ENCODE measurements around the gene SIPA1L2. TPM values are rescaled to one million over a fixed set of nuclear protein-coding genes. Genes with fewer than 3 reads are reported as not detected.

SIPA1L2 gene
- total RNA-seq, 1 donor from 2014 or later: 14.9 TPM

DNA sequence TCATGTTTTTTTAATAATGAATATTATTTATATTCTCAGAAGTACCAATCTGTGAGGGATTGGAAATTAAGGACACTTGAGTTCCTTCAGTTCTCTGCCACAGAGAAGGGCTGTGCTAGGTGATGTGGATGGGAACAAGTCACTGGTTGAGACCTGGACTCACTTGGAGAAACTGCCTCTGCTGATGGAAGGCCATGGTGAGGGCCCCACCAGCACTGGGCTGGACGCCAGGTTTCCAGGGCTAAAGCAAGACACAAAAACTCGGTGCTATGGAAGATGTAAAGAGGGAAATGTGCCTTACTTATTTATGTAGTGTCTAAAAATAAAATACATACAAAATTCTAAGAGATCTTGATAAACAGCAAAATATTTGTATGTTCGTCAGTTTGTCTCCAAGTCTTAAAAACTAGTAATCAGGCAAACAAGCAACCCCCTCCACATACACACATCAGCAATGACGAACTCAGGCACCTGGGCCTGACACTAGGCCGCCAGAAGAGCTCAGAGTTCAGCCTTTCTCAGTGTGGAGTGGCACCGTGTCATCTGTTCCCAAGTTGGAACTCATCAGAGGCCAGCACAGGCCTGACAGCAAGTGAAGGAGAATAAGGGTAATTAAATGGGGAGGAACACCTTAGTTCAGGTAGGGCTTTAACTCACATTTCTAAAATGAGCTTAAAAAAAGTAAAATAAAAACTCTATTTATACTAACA lies 19.6 kb downstream of the SIPA1L2 start:
- no peak for TF ChIP-seq EZH2 (IDR thresholded peaks at IDR 0.05; ENCODE audit: insufficient read depth, low read length)
- TF ChIP-seq, protein P1, sequence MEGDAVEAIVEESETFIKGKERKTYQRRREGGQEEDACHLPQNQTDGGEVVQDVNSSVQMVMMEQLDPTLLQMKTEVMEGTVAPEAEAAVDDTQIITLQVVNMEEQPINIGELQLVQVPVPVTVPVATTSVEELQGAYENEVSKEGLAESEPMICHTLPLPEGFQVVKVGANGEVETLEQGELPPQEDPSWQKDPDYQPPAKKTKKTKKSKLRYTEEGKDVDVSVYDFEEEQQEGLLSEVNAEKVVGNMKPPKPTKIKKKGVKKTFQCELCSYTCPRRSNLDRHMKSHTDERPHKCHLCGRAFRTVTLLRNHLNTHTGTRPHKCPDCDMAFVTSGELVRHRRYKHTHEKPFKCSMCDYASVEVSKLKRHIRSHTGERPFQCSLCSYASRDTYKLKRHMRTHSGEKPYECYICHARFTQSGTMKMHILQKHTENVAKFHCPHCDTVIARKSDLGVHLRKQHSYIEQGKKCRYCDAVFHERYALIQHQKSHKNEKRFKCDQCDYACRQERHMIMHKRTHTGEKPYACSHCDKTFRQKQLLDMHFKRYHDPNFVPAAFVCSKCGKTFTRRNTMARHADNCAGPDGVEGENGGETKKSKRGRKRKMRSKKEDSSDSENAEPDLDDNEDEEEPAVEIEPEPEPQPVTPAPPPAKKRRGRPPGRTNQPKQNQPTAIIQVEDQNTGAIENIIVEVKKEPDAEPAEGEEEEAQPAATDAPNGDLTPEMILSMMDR (IDR thresholded peaks at IDR 0.05; ENCODE audit: insufficient read depth, low read depth, low read length): no peak
- Histone ChIP-seq H3K27ac (ENCODE audit: low read depth, low read length) (no peak overlapping the region), H3K27me3 (ENCODE audit: insufficient read depth, low read length) (peaks cover 5% of the 10 kb centered on the region), H3K9ac (ENCODE audit: low read length) (no peak overlapping the region), H3K4me2 (ENCODE audit: low read length) (no peak overlapping the region), H3K36me3 (ENCODE audit: insufficient read depth, low read length) (no peaks in the 10 kb centered on the region), H3K4me3 (ENCODE audit: insufficient read depth, low read depth, low read length) (no peak overlapping the region), H3K4me1 (ENCODE audit: insufficient read depth, low read length) (peaks cover 23% of the 10 kb centered on the region), H3K9me3 (ENCODE audit: insufficient read depth, low read depth, low read length) (no peaks in the 10 kb centered on the region), H3K79me2 (ENCODE audit: insufficient read depth, low read length) (peaks cover 4% of the 10 kb centered on the region), H2AFZ (ENCODE audit: low read depth, low read length) (no peak overlapping the region), H4K20me1 (ENCODE audit: insufficient read depth, low read length) (no peaks in the 10 kb centered on the region)
- Mint-ChIP-seq H3K4me1 (ENCODE audit: low read depth, unreplicated experiment) (peaks cover 24% of the 10 kb centered on the region), H3K4me3 (ENCODE audit: unreplicated experiment) (no peak overlapping the region), H3K36me3 (ENCODE audit: low read depth, unreplicated experiment) (peaks cover 2% of the 10 kb centered on the region), H3K27me3 (ENCODE audit: low read depth, unreplicated experiment) (no peaks in the 10 kb centered on the region), H3K9me3 (ENCODE audit: unreplicated experiment) (no peaks in the 10 kb centered on the region), H3K27ac (ENCODE audit: unreplicated experiment) (no peak overlapping the region)
- FAIRE-seq (no peak), DNase-seq (ENCODE audit: low read depth) (no peak)

DNA sequence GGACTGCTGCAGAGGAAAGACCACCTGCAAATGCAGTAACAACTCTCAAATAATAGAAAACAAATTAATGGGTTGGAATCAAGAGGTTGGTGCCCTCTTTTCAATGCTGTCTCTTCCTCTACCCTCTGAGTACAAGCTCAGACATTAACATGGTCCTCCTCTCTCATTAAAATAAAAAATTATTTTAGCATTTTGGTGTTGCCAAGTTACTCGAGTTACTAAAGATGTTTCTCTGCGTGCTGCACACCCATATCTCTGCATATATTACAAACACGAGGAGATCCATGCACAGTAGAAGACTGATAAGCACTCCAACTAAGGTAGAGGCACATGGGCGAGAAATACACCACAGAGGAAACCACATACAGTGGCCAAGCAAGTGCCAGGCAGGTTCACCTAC lies 21.5 kb downstream of the SIPA1L2 start:
- no peak overlapping the region for H2AFZ ChIP-seq (ENCODE audit: low read depth, low read length)
- no peaks in the 10 kb centered on the region for H3K9me3 ChIP-seq (ENCODE audit: insufficient read depth, low read depth, low read length)
- TF ChIP-seq, protein P1 (IDR thresholded peaks at IDR 0.05; ENCODE audit: insufficient read depth, low read depth, low read length): no peak
- no peak for TF ChIP-seq EZH2 (IDR thresholded peaks at IDR 0.05; ENCODE audit: insufficient read depth, low read length)
- no peaks in the 10 kb centered on the region for H3K79me2 ChIP-seq (ENCODE audit: insufficient read depth, low read length)
- FAIRE-seq (no peak), DNase-seq (ENCODE audit: low read depth) (no peak)
- Mint-ChIP-seq H3K4me3 (ENCODE audit: unreplicated experiment) (no peak overlapping the region), H3K4me1 (ENCODE audit: low read depth, unreplicated experiment) (peaks cover 5% of the 10 kb centered on the region), H3K27ac (ENCODE audit: unreplicated experiment) (no peak overlapping the region), H3K27me3 (ENCODE audit: low read depth, unreplicated experiment) (no peaks in the 10 kb centered on the region), H3K9me3 (ENCODE audit: unreplicated experiment) (no peaks in the 10 kb centered on the region), H3K36me3 (ENCODE audit: low read depth, unreplicated experiment) (peaks cover 5% of the 10 kb centered on the region)
- no peak overlapping the region for H3K9ac ChIP-seq (ENCODE audit: low read length)
- H4K20me1 ChIP-seq (ENCODE audit: insufficient read depth, low read length): peaks cover 3% of the 10 kb centered on the region
- no peaks in the 10 kb centered on the region for H3K36me3 ChIP-seq (ENCODE audit: insufficient read depth, low read length)
- no peak overlapping the region for H3K27ac ChIP-seq (ENCODE audit: low read depth, low read length)
- no peak overlapping the region for H3K4me3 ChIP-seq (ENCODE audit: insufficient read depth, low read depth, low read length)
- no peak overlapping the region for H3K4me2 ChIP-seq (ENCODE audit: low read length)
- H3K27me3 ChIP-seq (ENCODE audit: insufficient read depth, low read length): peaks cover 5% of the 10 kb centered on the region
- peaks cover 5% of the 10 kb centered on the region for H3K4me1 ChIP-seq (ENCODE audit: insufficient read depth, low read length)

DNA sequence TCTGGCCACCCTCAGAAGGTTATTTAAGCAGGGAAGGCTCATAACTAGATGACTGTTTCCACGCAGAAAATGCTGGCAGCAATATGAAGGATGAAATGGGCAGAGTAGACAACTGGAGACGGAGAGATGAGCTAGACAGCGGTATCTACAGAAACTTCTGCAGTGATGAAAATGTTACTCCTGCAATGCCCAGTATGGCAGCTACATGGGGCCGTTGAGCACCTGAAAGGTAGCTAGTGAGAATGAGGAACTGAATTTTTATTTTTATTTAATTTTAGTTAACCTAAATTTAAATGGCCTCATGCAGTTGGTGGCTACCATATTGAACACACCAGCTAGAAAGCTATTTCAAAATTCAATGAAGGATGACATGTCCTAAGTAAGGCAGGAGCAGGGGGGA lies 27.3 kb downstream of the SIPA1L2 start:
- no peaks in the 10 kb centered on the region for H3K27me3 ChIP-seq (ENCODE audit: insufficient read depth, low read length)
- peaks cover 30% of the 10 kb centered on the region for H4K20me1 ChIP-seq (ENCODE audit: insufficient read depth, low read length)
- no peak overlapping the region for H3K27ac ChIP-seq (ENCODE audit: low read depth, low read length)
- FAIRE-seq (no peak), DNase-seq (ENCODE audit: low read depth) (no peak)
- H3K27me3 Mint-ChIP-seq (ENCODE audit: low read depth, unreplicated experiment): no peaks in the 10 kb centered on the region
- H3K4me3 Mint-ChIP-seq (ENCODE audit: unreplicated experiment): no peak overlapping the region
- peaks cover 6% of the 10 kb centered on the region for H3K36me3 Mint-ChIP-seq (ENCODE audit: low read depth, unreplicated experiment)
- H2AFZ ChIP-seq (ENCODE audit: low read depth, low read length): no peak overlapping the region
- H3K9me3 ChIP-seq (ENCODE audit: insufficient read depth, low read depth, low read length): no peaks in the 10 kb centered on the region
- H3K9ac ChIP-seq (ENCODE audit: low read length): no peak overlapping the region
- H3K4me2 ChIP-seq (ENCODE audit: low read length): no peak overlapping the region
- TF ChIP-seq EZH2 (IDR thresholded peaks at IDR 0.05; ENCODE audit: insufficient read depth, low read length): no peak
- TF ChIP-seq, protein P1 (IDR thresholded peaks at IDR 0.05; ENCODE audit: insufficient read depth, low read depth, low read length): peak; percentile 12
- H3K4me1 Mint-ChIP-seq (ENCODE audit: low read depth, unreplicated experiment): peaks cover 18% of the 10 kb centered on the region
- H3K4me3 ChIP-seq (ENCODE audit: insufficient read depth, low read depth, low read length): no peak overlapping the region
- no peak overlapping the region for H3K27ac Mint-ChIP-seq (ENCODE audit: unreplicated experiment)
- no peaks in the 10 kb centered on the region for H3K36me3 ChIP-seq (ENCODE audit: insufficient read depth, low read length)
- H3K79me2 ChIP-seq (ENCODE audit: insufficient read depth, low read length): peaks cover 10% of the 10 kb centered on the region
- no peaks in the 10 kb centered on the region for H3K4me1 ChIP-seq (ENCODE audit: insufficient read depth, low read length)
- no peaks in the 10 kb centered on the region for H3K9me3 Mint-ChIP-seq (ENCODE audit: unreplicated experiment)
